Lower lobe of right lung (tissue), 2 donors: ENCODE measurements around the gene TUSC7. TPM values are rescaled to one million over a fixed set of nuclear protein-coding genes. Genes with fewer than 3 reads are reported as not detected.

Experiments
- ATAC-seq, 2 donors: fragments of 200-7000 bp; cut with Tn5 transposase; one replicate each; pipeline ENCODE4 v1.9.1; 2020 to 2022; ENCODE audit warnings: mild to moderate bottlenecking in 2 of 2, moderate library complexity in 2 of 2
- DNase-seq: peaks from one replicate; pipeline ENCODE4 v3.0.0-alpha.2; 2020
- H3K27ac ChIP-seq: fragments of 200-600 bp; one replicate; pipeline ENCODE4 v1.8.0; 2022
- H3K27me3 ChIP-seq: fragments of 200-600 bp; one replicate; pipeline ENCODE4 v1.8.0; 2022; ENCODE audit warnings: low read depth
- H3K36me3 ChIP-seq: fragments of 200-600 bp; one replicate; pipeline ENCODE4 v1.8.0; 2022; ENCODE audit warnings: mild to moderate bottlenecking
- H3K4me1 ChIP-seq: fragments of 200-600 bp; one replicate; pipeline ENCODE4 v1.8.0; 2022
- H3K4me3 ChIP-seq: fragments of 200-600 bp; one replicate; pipeline ENCODE4 v1.8.0; 2022; ENCODE audit warnings: mild to moderate bottlenecking
- H3K9me3 ChIP-seq: fragments of 200-600 bp; one replicate; pipeline ENCODE4 v1.8.0; 2022
- CTCF ChIP-seq: fragments of 200-600 bp; IDR thresholded peaks from one replicate; pipeline ENCODE4 v1.8.0; 2022; ENCODE audit warnings: antibody characterized with exemption, mild to moderate bottlenecking
- intact Hi-C: fragments of 100-400 bp; cut with DNase I; formaldehyde crosslinking; loops from one replicate; pipeline ENCODE4 v1.11.0; 2022
- total RNA-seq: library from RNA; stranded (reverse); fragmentation: NEBNext Ultra II Directional; extraction: Animal tissue kit (Norgen Biotek cat#: 25700); gene quantifications from one replicate; pipeline ENCODE4 v1.2.1, GENCODE V29; 2021
- donor health status: DM: no; HTN: yes; CAD: no; lungs with severe emphysema.

The TUSC7 gene
- total RNA-seq, 1 donor from 2014 or later, result not detected

GRCh38 chr3:116669576-116669975 is 40.0 kb upstream of the TUSC7 start:
- no peak for DNase-seq
- no peak for ATAC-seq

GRCh38 chr3:116671151-116671550 is 38.4 kb upstream of the TUSC7 start:
- Histone ChIP-seq H3K4me1 (no peaks in the 10 kb centered on the region), H3K27me3 (no peaks in the 10 kb centered on the region), H3K4me3 (no peak overlapping the region), H3K9me3 (no peaks in the 10 kb centered on the region), H3K36me3 (no peaks in the 10 kb centered on the region), H3K27ac (no peak overlapping the region)
- no peak for TF ChIP-seq CTCF
- ATAC-seq (no peak), DNase-seq (no peak)
- intact Hi-C loops, result no loop called here

More at GRCh38 chr3:116669576-116669975, 40.0 kb upstream of the TUSC7 start:
- Histone ChIP-seq H3K4me3 (no peak overlapping the region), H3K27ac (no peak overlapping the region), H3K9me3 (no peaks in the 10 kb centered on the region), H3K36me3 (no peaks in the 10 kb centered on the region), H3K4me1 (no peaks in the 10 kb centered on the region), H3K27me3 (no peaks in the 10 kb centered on the region)
- intact Hi-C loops, result no loop called here
- TF ChIP-seq CTCF, result no peak

GRCh38 chr3:116678853-116679252 is 30.7 kb upstream of the TUSC7 start:
- Histone ChIP-seq H3K27me3 (no peaks in the 10 kb centered on the region), H3K36me3 (no peaks in the 10 kb centered on the region), H3K9me3 (no peaks in the 10 kb centered on the region), H3K4me3 (no peak overlapping the region), H3K27ac (no peak overlapping the region), H3K4me1 (no peaks in the 10 kb centered on the region)
- DNase-seq (no peak), ATAC-seq (peak in 1 of 2 donors; percentile 29)
- TF ChIP-seq CTCF, result no peak
- intact Hi-C loops, result no loop called here

- DNase-seq, result no peak
- Histone ChIP-seq H3K9me3 (no peaks in the 10 kb centered on the region), H3K36me3 (no peaks in the 10 kb centered on the region), H3K4me3 (no peak overlapping the region), H3K27ac (no peak overlapping the region), H3K27me3 (no peaks in the 10 kb centered on the region), H3K4me1 (no peaks in the 10 kb centered on the region)
- ATAC-seq, result no peak
- no peak for TF ChIP-seq CTCF
- intact Hi-C loops, result no loop called here
Measured at GRCh38 chr3:116691041-116691440, 18.5 kb upstream of the TUSC7 start.

GRCh38 chr3:116701070-116701469 is 8.5 kb upstream of the TUSC7 start:
- no peak for TF ChIP-seq CTCF
- ATAC-seq (no peak), DNase-seq (no peak)
- intact Hi-C loops, result no loop called here
- H3K27me3 ChIP-seq, result no peaks in the 10 kb centered on the region
- H3K27ac ChIP-seq, result no peak overlapping the region
- H3K36me3 ChIP-seq, result no peaks in the 10 kb centered on the region
- H3K9me3 ChIP-seq, result no peaks in the 10 kb centered on the region
- H3K4me3 ChIP-seq, result no peak overlapping the region
- H3K4me1 ChIP-seq, result no peaks in the 10 kb centered on the region

GRCh38 chr3:116702334-116702733 is 7.2 kb upstream of the TUSC7 start:
- no peaks in the 10 kb centered on the region for H3K9me3 ChIP-seq
- DNase-seq, result no peak
- no peaks in the 10 kb centered on the region for H3K27me3 ChIP-seq
- H3K36me3 ChIP-seq, result no peaks in the 10 kb centered on the region
- no peaks in the 10 kb centered on the region for H3K4me1 ChIP-seq
- intact Hi-C loops, result no loop called here
- TF ChIP-seq CTCF, result no peak
- H3K27ac ChIP-seq, result no peak overlapping the region
- no peak for ATAC-seq
- H3K4me3 ChIP-seq, result no peak overlapping the region
